Testis (tissue), 3 donors: Measurements from ENCODE around the gene WASHC3. TPM values are rescaled to one million over a fixed set of nuclear protein-coding genes. Genes with fewer than 3 reads are reported as not detected.

Experiments
- DNase-seq: peaks from one replicate; pipeline ENCODE4 v3.0.0-alpha.2; 2019
- H3K27ac ChIP-seq, 2 donors: fragments of 200-600 bp; sonication (generic); one replicate each; pipeline ENCODE4 v1.5.1; 2019
- H3K27me3 ChIP-seq: fragments of 200-600 bp; sonication (generic); one replicate; pipeline ENCODE4 v1.5.1; 2019
- H3K36me3 ChIP-seq: fragments of 200-600 bp; sonication (generic); one replicate; pipeline ENCODE4 v1.5.1; 2017; ENCODE audit warnings: low read depth; ENCODE audit errors: missing control alignments
- H3K4me1 ChIP-seq: fragments of 200-600 bp; sonication (generic); one replicate; pipeline ENCODE4 v1.5.1; 2019
- H3K4me3 ChIP-seq, 2 donors: fragments of 200-600 bp; sonication (generic); one replicate each; pipeline ENCODE4 v1.5.1; 2017 to 2019
- H3K9me3 ChIP-seq: fragments of 200-600 bp; sonication (generic); one replicate; pipeline ENCODE4 v1.5.1; 2017
- CTCF ChIP-seq, 3 experiments: fragments of 450-650 bp in 2 of 3; fragments of 200-600 bp in 1 of 3; sonication (generic) in 1 of 3; IDR thresholded peaks; one replicate each; pipeline ENCODE4 v1.5.1; 2016 to 2019; ENCODE audit warnings: antibody characterized with exemption in 3 of 3, mild to moderate bottlenecking in 2 of 3, moderate library complexity in 1 of 3
- POLR2A ChIP-seq: fragments of 450-650 bp; IDR thresholded peaks from one replicate; pipeline ENCODE4 v1.6.1; 2017; ENCODE audit warnings: antibody characterized with exemption, mild to moderate bottlenecking, moderate library complexity
- WGBS, 2 donors: methylation state at CpG; one replicate each; pipeline ENCODE4 v1.1.5; 2018; 5-methylcytosine and 5-hydroxymethylcytosine counted together
- intact Hi-C: fragments of 100-400 bp; cut with DNase I; formaldehyde crosslinking; loops from one replicate; pipeline ENCODE4 v1.15.1; 2023; ENCODE audit warnings: low total_unique reads
- polyA plus RNA-seq: library from polyadenylated mRNA; stranded (reverse); fragments of 350-450 nt; fragmentation: Illumina TruSeq; extraction: RNeasy Lipid Tissue Mini Kit (QIAGEN cat#74804); gene quantifications from one replicate; pipeline ENCODE4 v1.2.3, GENCODE V29; 2014; ENCODE audit warnings: low read depth, low replicate concordance; ENCODE audit not compliant: insufficient read depth
- total RNA-seq, 2 donors: library from RNA; depleted of rRNA; stranded (reverse); fragments of >200 nt; gene quantifications; one replicate each; pipeline ENCODE4 v1.2.3, GENCODE V29; 2016

Gene WASHC3
- total and polyA plus RNA-seq, 3 donors from 2014 or later, result 140 to 298 (median 192) TPM

DNA sequence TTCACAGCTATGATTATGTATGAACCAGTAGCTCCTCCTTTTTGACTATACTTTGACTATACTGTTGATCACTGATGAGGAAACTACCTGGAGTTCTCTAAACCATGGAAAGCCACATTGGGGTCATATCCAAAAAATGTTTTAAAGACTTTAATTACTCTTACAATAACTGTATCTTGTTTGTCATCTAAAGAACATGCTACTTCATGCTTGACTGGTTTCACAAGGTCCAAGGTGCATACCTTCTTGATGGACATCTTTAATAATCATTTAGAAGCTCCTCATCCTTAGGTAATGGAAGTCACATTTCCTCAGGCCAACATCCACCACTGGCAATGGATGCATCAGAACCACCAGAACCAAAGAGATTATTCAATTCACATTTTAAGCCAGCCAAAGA lies 29.9 kb downstream of the WASHC3 start:
- H3K36me3 ChIP-seq, result no peaks in the 10 kb centered on the region
- TF ChIP-seq POLR2A (no peak), CTCF (IDR thresholded peaks at IDR 0.05) (no peak)
- H3K4me1 ChIP-seq, result no peaks in the 10 kb centered on the region
- H3K27me3 ChIP-seq, result no peaks in the 10 kb centered on the region
- H3K27ac ChIP-seq, result no peak overlapping the region
- no peak overlapping the region for H3K4me3 ChIP-seq
- H3K9me3 ChIP-seq, result no peaks in the 10 kb centered on the region
- DNase-seq, result no peak
- intact Hi-C loops, result no loop called here

DNA sequence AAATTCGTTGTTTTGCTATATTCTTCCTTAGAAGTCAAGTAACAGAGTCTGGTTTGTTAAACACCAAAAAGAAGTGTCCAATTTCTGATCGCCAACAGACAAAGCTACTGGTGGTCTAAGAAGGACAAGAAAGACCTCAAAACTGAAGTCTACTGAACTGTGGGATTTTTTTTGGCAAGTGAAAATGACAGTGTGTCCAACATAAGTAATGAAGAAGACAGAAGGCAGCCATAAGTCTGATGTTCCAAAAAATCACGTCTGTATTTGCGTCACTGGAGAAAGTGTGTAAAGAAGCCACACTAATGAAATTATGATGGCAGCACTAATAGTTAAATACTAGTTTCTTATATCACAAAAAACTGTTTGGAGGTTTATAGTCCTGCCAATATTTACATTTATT lies 32.6 kb downstream of the WASHC3 start:
- Histone ChIP-seq H3K27ac (no peak overlapping the region), H3K36me3 (no peaks in the 10 kb centered on the region), H3K27me3 (no peaks in the 10 kb centered on the region), H3K4me1 (no peaks in the 10 kb centered on the region), H3K4me3 (no peak overlapping the region), H3K9me3 (no peaks in the 10 kb centered on the region)
- intact Hi-C loops, result no loop called here
- no peak for TF ChIP-seq CTCF (IDR thresholded peaks at IDR 0.05)
- TF ChIP-seq POLR2A, result no peak
- no peak for DNase-seq
- 64 to 82% methylated on average over 4 of the region's 4 CpGs for WGBS, 2 donors

- no peak for DNase-seq
- no peaks in the 10 kb centered on the region for H3K27me3 ChIP-seq
- no peaks in the 10 kb centered on the region for H3K36me3 ChIP-seq
- no peak overlapping the region for H3K27ac ChIP-seq
- intact Hi-C loops, result no loop called here
- H3K9me3 ChIP-seq, result no peaks in the 10 kb centered on the region
- WGBS, 2 donors, result 55 to 72% methylated on average over 1 of the region's 1 CpG
- no peak for TF ChIP-seq CTCF (IDR thresholded peaks at IDR 0.05)
- TF ChIP-seq POLR2A, result no peak
- no peaks in the 10 kb centered on the region for H3K4me1 ChIP-seq
- H3K4me3 ChIP-seq, result no peak overlapping the region
These were observed 35.1 kb downstream of the WASHC3 start for GRCh38 chr12:102026728-102027127.

DNA sequence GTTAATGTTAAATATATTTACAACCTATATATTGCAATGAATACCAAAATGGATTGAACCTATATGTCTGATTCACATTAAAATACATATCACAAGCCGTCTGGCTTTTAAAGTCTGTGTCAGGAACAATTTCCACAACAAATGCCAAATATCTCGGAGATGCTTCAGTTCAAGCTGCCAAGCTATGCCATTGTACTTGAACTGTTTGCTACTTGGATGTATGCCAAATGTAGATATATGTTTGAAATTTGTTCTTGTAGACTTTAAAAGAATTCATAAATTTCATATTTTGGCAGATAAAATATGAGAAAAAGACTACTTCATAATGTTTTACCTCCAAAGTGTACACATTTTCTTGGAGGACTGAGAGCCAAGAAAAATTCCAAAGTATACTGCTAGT lies 37.0 kb downstream of the WASHC3 start:
- Histone ChIP-seq H3K36me3 (no peaks in the 10 kb centered on the region), H3K4me1 (no peaks in the 10 kb centered on the region), H3K9me3 (no peaks in the 10 kb centered on the region), H3K27ac (no peak overlapping the region), H3K27me3 (no peaks in the 10 kb centered on the region), H3K4me3 (no peak overlapping the region)
- intact Hi-C loops, result no loop called here
- WGBS, 2 donors, result 52 to 54% methylated on average over 2 of the region's 2 CpGs
- DNase-seq, result no peak
- no peak for TF ChIP-seq CTCF (IDR thresholded peaks at IDR 0.05)
- TF ChIP-seq POLR2A, result no peak

- TF ChIP-seq CTCF (IDR thresholded peaks at IDR 0.05) (no peak), POLR2A (no peak)
- no peak overlapping the region for H3K4me3 ChIP-seq
- intact Hi-C loops, result no loop called here
- no peaks in the 10 kb centered on the region for H3K36me3 ChIP-seq
- no peak overlapping the region for H3K27ac ChIP-seq
- H3K9me3 ChIP-seq, result no peaks in the 10 kb centered on the region
- DNase-seq, result no peak
- no peaks in the 10 kb centered on the region for H3K27me3 ChIP-seq
- H3K4me1 ChIP-seq, result no peaks in the 10 kb centered on the region
- 88 to 90% methylated on average over 3 of the region's 3 CpGs for WGBS, 2 donors
These were observed 38.4 kb downstream of the WASHC3 start for GRCh38 chr12:102023343-102023930.
